Neural cell (in vitro differentiated cells): ENCODE results near the gene GJB2.

Experiments used
- EP300 ChIP-seq: fragments of 450-650 bp; conservative IDR thresholded peaks from 2 replicates; pipeline ENCODE4 v1.6.1; 2014; ENCODE audit warnings: antibody characterized with exemption, mild to moderate bottlenecking, moderate library complexity; ENCODE audit not compliant: poor library complexity, severe bottlenecking
- POLR2AphosphoS5 ChIP-seq: IDR thresholded peaks from 2 replicates; pipeline ENCODE4 v1.6.1; 2012
- RAD21 ChIP-seq: fragments of 450-650 bp; conservative IDR thresholded peaks from 2 replicates; pipeline ENCODE4 v1.6.1; 2014; ENCODE audit warnings: antibody characterized with exemption, mild to moderate bottlenecking, moderate library complexity
- TF ChIP-seq, protein P1 (sequence below): fragments of 450-650 bp; IDR thresholded peaks from 2 replicates; pipeline ENCODE4 v1.5.1; 2014; ENCODE audit warnings: antibody characterized with exemption, mild to moderate bottlenecking, moderate library complexity; ENCODE audit not compliant: poor library complexity, severe bottlenecking
- TF ChIP-seq, protein P2 (sequence below): IDR thresholded peaks from 2 replicates; pipeline ENCODE4 v1.6.1; 2012; ENCODE audit warnings: borderline replicate concordance

- TF ChIP-seq, protein P1, sequence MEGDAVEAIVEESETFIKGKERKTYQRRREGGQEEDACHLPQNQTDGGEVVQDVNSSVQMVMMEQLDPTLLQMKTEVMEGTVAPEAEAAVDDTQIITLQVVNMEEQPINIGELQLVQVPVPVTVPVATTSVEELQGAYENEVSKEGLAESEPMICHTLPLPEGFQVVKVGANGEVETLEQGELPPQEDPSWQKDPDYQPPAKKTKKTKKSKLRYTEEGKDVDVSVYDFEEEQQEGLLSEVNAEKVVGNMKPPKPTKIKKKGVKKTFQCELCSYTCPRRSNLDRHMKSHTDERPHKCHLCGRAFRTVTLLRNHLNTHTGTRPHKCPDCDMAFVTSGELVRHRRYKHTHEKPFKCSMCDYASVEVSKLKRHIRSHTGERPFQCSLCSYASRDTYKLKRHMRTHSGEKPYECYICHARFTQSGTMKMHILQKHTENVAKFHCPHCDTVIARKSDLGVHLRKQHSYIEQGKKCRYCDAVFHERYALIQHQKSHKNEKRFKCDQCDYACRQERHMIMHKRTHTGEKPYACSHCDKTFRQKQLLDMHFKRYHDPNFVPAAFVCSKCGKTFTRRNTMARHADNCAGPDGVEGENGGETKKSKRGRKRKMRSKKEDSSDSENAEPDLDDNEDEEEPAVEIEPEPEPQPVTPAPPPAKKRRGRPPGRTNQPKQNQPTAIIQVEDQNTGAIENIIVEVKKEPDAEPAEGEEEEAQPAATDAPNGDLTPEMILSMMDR: no peak
- TF ChIP-seq POLR2AphosphoS5: no peak
- TF ChIP-seq, protein P2, sequence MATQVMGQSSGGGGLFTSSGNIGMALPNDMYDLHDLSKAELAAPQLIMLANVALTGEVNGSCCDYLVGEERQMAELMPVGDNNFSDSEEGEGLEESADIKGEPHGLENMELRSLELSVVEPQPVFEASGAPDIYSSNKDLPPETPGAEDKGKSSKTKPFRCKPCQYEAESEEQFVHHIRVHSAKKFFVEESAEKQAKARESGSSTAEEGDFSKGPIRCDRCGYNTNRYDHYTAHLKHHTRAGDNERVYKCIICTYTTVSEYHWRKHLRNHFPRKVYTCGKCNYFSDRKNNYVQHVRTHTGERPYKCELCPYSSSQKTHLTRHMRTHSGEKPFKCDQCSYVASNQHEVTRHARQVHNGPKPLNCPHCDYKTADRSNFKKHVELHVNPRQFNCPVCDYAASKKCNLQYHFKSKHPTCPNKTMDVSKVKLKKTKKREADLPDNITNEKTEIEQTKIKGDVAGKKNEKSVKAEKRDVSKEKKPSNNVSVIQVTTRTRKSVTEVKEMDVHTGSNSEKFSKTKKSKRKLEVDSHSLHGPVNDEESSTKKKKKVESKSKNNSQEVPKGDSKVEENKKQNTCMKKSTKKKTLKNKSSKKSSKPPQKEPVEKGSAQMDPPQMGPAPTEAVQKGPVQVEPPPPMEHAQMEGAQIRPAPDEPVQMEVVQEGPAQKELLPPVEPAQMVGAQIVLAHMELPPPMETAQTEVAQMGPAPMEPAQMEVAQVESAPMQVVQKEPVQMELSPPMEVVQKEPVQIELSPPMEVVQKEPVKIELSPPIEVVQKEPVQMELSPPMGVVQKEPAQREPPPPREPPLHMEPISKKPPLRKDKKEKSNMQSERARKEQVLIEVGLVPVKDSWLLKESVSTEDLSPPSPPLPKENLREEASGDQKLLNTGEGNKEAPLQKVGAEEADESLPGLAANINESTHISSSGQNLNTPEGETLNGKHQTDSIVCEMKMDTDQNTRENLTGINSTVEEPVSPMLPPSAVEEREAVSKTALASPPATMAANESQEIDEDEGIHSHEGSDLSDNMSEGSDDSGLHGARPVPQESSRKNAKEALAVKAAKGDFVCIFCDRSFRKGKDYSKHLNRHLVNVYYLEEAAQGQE: no peak
- no peak for TF ChIP-seq RAD21
- no peak for TF ChIP-seq EP300
These were observed 40.0 kb upstream of the GJB2 start for GRCh38 chr13:20232556-20233277.
